ENCODE data around the gene ZIC2.

Gene ZIC2

GRCh38 chr13:99988529-99989275 is 7.1 kb downstream of the ZIC2 start:
- DNase-seq, result no peak

DNA sequence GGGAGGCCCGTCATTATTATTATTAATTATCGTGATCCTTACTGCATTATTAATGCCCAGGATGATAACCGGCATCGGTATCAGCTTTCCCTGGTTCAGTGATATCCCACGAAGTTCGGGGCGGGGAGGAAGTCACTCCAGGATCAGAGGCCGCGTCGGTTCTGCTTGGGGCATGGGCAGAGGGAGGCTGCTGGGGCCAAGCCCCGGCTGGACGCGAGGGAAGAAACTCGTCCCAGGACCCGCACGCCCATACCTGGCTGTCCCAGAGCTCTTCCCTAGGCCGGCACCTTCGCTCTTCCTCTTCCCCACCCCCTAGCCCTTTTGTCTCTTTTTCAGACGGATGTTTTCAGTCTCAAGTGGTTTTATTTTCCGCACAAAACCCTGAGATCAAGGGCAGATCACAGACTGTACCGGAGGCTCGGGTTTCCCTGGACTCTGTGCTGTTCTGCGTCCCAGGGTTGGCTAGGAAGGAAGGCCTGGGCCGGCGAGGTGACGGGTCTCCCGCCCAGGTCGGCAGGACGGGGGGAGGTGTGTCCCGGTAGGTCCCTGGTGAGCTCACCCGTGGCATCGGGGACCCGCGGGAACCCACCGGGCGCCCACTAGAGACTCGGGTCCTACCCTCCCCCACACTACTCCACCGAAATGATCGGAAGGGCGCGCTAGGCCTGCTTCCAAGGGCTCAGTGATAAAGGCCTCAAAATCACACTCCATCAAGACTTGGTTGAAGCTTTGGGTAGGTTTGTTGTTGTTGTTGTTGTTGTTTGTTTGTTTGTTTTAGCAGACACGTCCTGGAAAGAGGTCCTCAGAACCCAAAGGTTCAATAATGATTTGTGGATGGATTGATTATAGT is 7.9 kb downstream of the ZIC2 start:
- no peak for DNase-seq

GRCh38 chr13:99990126-99990977 is 8.8 kb downstream of the ZIC2 start:
- no peak for DNase-seq

GRCh38 chr13:99991013-99991827 is 9.6 kb downstream of the ZIC2 start:
- DNase-seq, result no peak

DNA sequence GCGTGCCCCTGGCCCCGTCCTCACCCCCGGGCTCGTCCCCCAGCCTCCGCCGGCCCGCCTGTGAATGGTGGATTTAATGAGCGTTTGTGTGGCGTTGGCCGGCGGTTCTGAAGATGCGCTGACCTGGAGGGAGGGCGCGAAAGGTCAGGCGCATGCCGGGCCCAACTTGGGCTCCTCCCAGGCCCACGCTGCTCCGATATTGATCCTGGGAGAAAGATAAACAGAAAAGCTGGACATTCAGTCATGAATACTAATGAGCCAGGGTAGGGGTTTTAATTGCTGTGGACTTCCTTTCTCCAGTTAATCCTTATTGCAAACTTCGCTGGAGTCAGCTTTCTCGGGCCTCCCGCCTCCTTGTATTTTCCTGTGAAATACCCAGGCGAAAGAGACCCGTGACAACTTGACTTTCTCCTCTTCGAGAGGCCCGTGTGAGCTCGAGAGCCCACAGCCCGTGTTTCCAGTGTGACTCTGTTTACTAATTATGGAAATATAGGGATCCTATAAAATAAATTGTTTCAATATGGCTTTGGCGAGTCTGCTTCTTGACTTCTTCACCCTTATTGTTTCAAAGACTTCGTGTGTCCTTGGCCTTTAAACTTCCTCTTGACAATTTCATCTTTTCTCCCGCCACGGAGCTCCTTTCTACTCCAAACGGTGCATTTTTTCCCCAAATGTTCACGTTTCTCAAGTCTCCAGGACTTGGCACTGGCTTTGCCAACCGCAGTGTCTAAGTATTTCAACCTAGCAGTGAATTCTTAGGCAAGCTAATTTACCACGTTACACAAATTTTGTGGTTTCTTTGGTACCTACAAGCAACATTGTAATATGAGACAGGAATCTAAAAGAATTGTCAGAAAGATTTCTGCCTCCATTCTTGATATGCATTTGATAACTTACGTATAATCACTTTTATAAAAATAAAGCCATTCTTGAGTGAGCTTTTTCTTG is 10.5 kb downstream of the ZIC2 start:
- no peak for DNase-seq

- no peak for DNase-seq
These were observed 11.4 kb downstream of the ZIC2 start for GRCh38 chr13:99992949-99993351.

DNA sequence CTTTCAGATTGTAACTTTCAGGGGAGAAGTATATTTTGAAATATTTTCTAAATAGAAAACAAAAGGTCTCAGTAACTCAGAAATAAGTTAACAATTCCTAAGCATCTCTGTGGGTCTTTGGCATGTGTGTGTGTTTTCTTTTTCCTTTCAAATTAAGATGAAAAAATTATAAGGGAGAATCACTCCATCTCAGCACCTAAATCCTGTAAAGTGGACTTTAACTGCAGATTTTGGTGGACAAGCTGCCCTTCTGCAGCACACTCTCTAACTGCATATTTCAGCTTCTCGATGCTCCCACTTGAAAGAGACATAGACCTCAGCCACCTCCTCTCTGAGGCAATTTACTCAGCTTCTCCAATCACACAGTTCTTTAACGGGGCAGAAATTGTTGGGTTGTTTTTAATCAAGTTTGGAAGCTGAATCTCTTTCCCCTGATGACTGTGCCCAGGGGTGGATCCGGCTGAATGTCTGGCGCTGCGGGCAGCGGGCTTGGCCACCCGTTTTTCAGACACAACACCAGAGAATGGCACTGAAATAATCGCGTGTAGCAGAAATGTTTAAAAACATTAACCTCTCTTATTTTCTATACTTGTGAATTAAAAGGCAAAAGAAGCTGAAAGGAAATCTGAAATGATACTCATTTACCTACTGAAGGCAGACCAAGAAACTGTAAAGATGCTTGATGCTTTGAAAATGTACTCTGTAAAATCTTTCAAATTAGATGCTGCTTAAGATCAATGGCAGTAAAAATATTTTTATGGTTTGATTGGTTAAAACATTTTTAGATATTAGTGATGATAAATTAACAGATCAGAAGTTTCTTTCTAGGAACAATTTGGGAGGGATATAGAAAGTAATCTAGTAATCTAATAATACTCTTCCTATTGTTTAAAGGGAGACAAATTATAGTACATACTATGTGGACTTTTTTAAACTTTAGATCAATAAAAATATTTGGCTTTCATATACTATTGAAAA is 12.4 kb downstream of the ZIC2 start:
- no peak for DNase-seq

DNA sequence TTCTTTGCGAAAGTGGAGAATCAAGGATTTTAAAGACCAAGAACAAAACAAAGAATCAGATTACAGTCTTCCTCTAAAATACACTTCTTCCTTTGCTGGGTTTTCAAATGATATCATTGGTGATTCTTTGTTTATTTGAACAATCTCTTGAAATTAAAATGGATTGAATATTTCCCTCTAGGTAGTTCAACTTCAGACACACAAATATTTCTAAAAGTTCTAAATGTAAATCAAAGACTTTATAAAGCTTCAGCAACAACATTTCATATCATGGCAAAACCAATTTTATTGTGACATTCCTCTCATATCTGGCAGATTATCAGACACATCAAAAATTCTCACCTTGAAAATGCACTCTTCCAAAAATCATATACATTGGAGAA is 13.0 kb downstream of the ZIC2 start:
- no peak for DNase-seq

DNA sequence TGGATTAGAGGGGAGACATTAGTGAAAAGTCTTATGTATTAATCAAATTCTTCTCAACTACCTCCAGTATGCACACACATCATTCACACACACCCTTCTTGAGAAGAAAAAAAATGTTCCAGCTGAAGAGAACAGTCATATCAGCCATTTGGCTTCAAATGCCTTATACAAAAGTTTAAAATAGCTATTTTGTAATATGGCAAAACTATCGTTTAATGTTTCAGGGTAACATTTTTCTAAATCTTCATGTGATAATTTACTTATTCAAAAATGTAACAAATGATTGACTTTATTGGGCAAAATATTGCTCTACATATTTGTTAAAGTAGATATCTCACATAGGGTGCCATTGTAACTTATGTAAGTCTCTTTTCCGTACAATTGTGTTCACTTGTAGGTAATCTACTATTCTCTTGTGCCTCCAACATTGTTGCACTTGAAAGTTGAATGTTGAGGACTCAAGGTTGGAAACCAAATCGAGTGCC is 13.6 kb downstream of the ZIC2 start:
- DNase-seq, result no peak

- DNase-seq, result no peak
These were observed 14.2 kb downstream of the ZIC2 start for GRCh38 chr13:99995589-99996380.

DNA sequence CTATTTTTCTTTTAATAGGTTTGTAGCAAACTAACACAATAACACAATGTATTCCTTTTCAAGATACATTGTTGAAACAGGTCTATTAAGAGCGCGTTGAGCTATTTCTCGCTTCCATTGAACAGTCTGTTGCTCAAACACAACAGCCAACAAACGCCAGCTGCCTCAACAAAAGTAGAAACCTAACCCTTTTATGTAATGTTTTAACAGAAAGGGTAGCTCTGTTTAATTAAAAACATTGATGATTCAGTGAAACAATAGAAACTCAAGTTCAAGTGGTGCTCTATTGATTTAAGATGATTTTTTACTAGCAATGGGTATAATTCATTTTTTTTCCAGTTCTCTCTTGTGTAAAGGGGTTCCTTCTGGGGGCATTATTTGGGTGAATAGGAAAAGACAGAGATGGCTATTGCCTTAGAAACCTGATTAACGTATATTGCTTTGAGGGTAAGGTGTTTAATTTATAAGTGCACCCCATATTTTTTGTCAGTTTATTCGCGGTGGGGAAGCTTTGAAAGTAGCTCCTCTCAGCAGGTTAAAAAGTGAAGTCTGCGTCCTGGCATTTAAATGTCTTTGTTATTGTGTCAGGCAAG is 14.9 kb downstream of the ZIC2 start:
- DNase-seq, result no peak

DNA sequence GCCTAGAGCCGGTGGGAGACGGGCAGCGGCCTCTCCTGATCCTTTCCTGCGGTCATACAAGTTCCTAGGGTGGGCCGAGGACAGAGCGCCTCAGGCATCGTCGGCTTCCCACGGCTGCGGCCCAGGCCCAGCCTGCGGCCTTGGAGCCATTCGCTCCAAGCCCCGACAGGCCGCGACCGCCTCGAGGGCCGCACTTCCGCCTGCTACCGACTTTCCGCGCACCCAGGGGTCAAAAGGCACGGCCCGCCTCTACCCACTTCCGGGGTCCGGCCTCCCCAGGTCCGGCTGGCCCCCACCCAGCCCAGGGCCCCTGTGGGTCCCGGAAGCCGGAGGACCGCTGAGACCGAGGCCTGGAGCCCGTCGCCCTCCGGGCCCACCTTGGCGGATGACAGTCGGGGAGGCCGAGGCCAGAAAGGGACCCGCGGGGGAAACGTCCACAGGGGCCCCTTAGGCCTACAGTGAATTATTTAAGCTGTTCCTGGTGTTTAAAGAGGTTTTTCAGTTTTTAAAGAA is 16.2 kb downstream of the ZIC2 start:
- DNase-seq, result no peak

- no peak for DNase-seq
These were observed 16.7 kb downstream of the ZIC2 start for GRCh38 chr13:99998261-99998660.

DNA sequence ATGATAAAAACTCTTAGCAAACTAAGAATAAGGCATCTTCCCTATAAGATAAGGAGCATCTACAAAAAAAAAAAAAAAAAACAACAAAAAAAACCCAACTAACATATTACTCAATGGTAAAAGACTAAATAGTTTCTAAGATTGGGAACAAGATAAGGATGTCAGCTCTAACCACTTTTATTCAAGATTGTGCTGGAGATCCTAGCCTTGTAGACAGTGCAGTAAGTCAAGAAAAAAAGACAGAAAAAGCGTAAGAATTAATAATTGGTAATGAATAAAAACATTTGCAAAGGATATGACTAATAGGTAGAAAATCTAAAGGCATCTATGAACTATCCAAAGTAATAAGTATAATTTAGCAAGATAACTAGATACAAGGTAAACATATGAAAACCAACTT is 33.0 kb downstream of the ZIC2 start:
- no peak for DNase-seq

GRCh38 chr13:100019780-100020356 is 38.3 kb downstream of the ZIC2 start:
- DNase-seq, result no peak

- no peak for DNase-seq
These were observed 41.2 kb downstream of the ZIC2 start for GRCh38 chr13:100022798-100023197.

DNA sequence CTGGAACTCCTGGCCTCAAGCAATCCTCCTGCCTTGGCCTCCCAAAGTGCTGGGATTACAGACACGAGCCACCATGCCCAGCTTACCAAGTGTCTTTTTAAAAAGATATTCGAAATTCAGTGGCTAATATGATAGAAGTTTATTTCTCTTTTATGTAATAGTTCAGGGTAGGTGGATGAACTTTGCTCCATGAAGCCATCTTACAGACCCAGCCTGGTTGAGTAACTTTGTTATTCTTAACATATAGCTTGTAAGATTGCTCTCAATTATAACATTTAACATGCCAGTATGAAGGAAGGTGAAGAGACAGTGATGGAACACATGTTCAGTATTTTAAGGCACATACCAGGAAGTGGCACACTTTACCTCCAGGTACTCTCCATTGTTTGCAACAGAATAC is 42.4 kb downstream of the ZIC2 start:
- DNase-seq, result no peak

DNA sequence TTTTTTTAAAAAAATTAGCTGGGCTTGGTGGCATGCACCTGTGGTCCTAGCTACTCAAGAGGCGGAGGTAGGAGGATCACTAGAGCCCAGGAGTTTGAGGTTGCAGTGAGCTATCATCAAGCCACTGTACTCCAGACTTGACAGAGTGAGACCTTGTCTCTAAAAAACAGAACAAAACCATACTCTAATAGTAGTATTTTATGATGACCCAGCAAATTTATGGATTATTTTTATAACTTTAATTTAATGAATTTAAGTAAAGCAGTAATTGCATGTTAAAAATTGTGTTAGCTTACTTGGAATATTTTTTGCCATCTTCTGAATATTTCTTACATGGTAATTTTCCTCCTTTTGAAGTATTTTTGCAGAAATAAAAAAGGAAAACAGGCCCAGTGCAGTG is 48.3 kb downstream of the ZIC2 start:
- no peak for DNase-seq

Measured in stimulated activated CD4-positive, alpha-beta T cell treated with anti-CD3 and anti-CD28 coated beads, Interleukin-4, amount 100 ng/mL, for 24 hours (primary cell).